ENCODE data around the gene SOAT2. TPM values are rescaled to one million over a fixed set of nuclear protein-coding genes. Genes with fewer than 3 reads are reported as not detected.

SOAT2 gene
- total RNA-seq (2021) (not detected in 2 replicates), Bru-seq, nascent RNA (percentile 8 among the genes with signal in this experiment), BruChase-seq, experiment 1, labeled RNA remaining after a 2-hour chase (percentile 12 among the genes with signal in this experiment), BruChase-seq, experiment 2, labeled RNA remaining after a 6-hour chase (percentile 10 among the genes with signal in this experiment)
- long read RNA-seq = 0 reads

- H3K4me1 ChIP-seq (ENCODE audit: insufficient read depth, low read length, poor library complexity, severe bottlenecking) = peaks cover 12% of the 10 kb centered on the region
- BruUV-seq (replicated peaks) = no TSS peak
- H3K27me3 ChIP-seq (replicated peaks; ENCODE audit: insufficient read depth, low read depth, low read length, poor library complexity) = no peaks in the 10 kb centered on the region
- DNase-seq (ENCODE audit: low spot score) = no peak
- ChIA-PET POLR2A (ENCODE audit: low non-redundant PET) (no interaction called here), CTCF (interaction anchor here (0.5 to 1.3 kb wide), 4 partner anchors 24 to 388 kb away, joined by 3 to 5 read pairs (median 3); partner anchors contain the start of gene SPRYD3)
- H3K4me3 ChIP-seq (ENCODE audit: low read depth, low read length, poor library complexity, severe bottlenecking) = no peak within 1 kb of the TSS
- TF ChIP-seq EZH2 (IDR thresholded peaks at IDR 0.05; ENCODE audit: borderline replicate concordance, low read depth, low read length, poor library complexity, severe bottlenecking) (no peak), CTCF (conservative IDR thresholded peaks at IDR 0.05; ENCODE audit: low read depth, low read length) (no peak)
- intact Hi-C loops (cut with micrococcal nuclease; ENCODE audit: unreplicated experiment) = no loop called here
- no peak within 1 kb of the TSS for H3K27ac ChIP-seq (ENCODE audit: low read depth, low read length, poor library complexity, severe bottlenecking)
- H3K36me3 ChIP-seq (ENCODE audit: insufficient read depth, low read length, poor library complexity, severe bottlenecking) = no peaks in the 10 kb centered on the region
- no peaks in the 10 kb centered on the region for H3K9me3 ChIP-seq (ENCODE audit: low read depth, low read length, poor library complexity, severe bottlenecking)
These were observed at the start of gene SOAT2 for GRCh38 chr12:53102883-53103807. Gene SOAT2 (plus strand): TSS chr12:53103486. CDS start chr12:53103578, 92 bp downstream.

GRCh38 chr12:53054112-53054878 lies 49.0 kb upstream of the SOAT2 start:
- no peak for TF ChIP-seq EZH2 (IDR thresholded peaks at IDR 0.05; ENCODE audit: borderline replicate concordance, low read depth, low read length, poor library complexity, severe bottlenecking)
- no peak for TF ChIP-seq CTCF (conservative IDR thresholded peaks at IDR 0.05; ENCODE audit: low read depth, low read length)
- H3K4me3 ChIP-seq (ENCODE audit: low read depth, low read length, poor library complexity, severe bottlenecking) = peak overlapping the region; percentile 81
- H3K9me3 ChIP-seq (ENCODE audit: low read depth, low read length, poor library complexity, severe bottlenecking) = no peaks in the 10 kb centered on the region
- ChIA-PET CTCF (interaction anchor here (0.6 to 1.2 kb wide), 3 partner anchors 12 to 263 kb away, joined by 3 to 11 read pairs (median 3); partner anchors contain the start of gene SPRYD3), POLR2A (ENCODE audit: low non-redundant PET) (interaction anchor here (0.6 kb wide), 1 partner anchor 10 kb away, joined by 3 read pairs; no protein-coding TSS in a partner anchor)
- intact Hi-C loops (cut with micrococcal nuclease; ENCODE audit: unreplicated experiment) = no loop called here
- no peaks in the 10 kb centered on the region for H3K36me3 ChIP-seq (ENCODE audit: insufficient read depth, low read length, poor library complexity, severe bottlenecking)
- peaks cover 36% of the 10 kb centered on the region for H3K4me1 ChIP-seq (ENCODE audit: insufficient read depth, low read length, poor library complexity, severe bottlenecking)
- no TSS peak for BruUV-seq (replicated peaks)
- peak overlapping the region; percentile 81 for H3K27ac ChIP-seq (ENCODE audit: low read depth, low read length, poor library complexity, severe bottlenecking)
- peak; percentile 95 for DNase-seq (ENCODE audit: low spot score)
- no peaks in the 10 kb centered on the region for H3K27me3 ChIP-seq (replicated peaks; ENCODE audit: insufficient read depth, low read depth, low read length, poor library complexity)
